ENCODE data around the gene LMO4. TPM values are rescaled to one million over a fixed set of nuclear protein-coding genes. Genes with fewer than 3 reads are reported as not detected.

The LMO4 gene
- polyA plus RNA-seq, 1 donor (not counting 4 experiments of a cell fraction or from before 2014, with no cell fraction given), result 33.4 TPM

- Histone ChIP-seq H4K20me1 (ENCODE audit: control insufficient read depth, extremely low read depth, insufficient read depth, low read length) (no peaks in the 10 kb centered on the region), H3K27me3 (ENCODE audit: control insufficient read depth, extremely low read depth, insufficient read depth, low read length) (no peaks in the 10 kb centered on the region)
- no peak for FAIRE-seq
These were observed 27.9 kb downstream of the LMO4 start for GRCh38 chr1:87356591-87356990.

DNA sequence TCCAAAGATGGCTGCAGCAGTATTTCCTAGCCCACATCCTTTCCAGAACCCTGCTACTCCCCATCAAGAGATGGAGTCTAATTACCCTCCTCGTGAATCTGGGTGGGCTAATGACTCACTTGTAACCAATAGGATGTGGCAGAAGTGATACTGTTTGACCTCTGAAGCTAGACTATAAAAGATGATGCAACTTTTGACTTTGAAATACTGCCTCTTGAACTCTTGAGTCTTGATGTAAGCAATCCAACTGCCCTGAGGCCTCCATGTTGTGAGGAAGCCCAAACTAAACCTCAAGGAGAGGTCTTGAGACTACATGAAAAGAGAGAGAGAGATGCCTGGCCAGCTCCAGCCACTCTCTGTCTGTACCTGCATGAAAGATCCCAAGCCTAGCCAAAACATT lies 29.5 kb downstream of the LMO4 start:
- TF ChIP-seq EZH2 (IDR thresholded peaks at IDR 0.05; ENCODE audit: low read length) (no peak), CTCF (optimal IDR thresholded peaks at IDR 0.05 in 1 of 3, IDR thresholded peaks at IDR 0.05 in 1 of 3, conservative IDR thresholded peaks at IDR 0.05 in 1 of 3; ENCODE audit: extremely low read depth in 1 of 3, insufficient read depth in 2 of 3, low read length in 3 of 3) (no peak)
- no peak for FAIRE-seq

More at GRCh38 chr1:87356591-87356990, 27.9 kb downstream of the LMO4 start:
- H3K36me3 ChIP-seq (ENCODE audit: control insufficient read depth in 2 of 2, extremely low read depth in 1 of 2, insufficient read depth in 2 of 2, low read length in 2 of 2), result no peaks in the 10 kb centered on the region
- no peaks in the 10 kb centered on the region for H3K4me1 ChIP-seq (ENCODE audit: control insufficient read depth, extremely low read depth, insufficient read depth, low read length)
- no peaks in the 10 kb centered on the region for H3K79me2 ChIP-seq (ENCODE audit: control insufficient read depth, insufficient read depth, low read length)
- no peak overlapping the region for H2AFZ ChIP-seq (ENCODE audit: control insufficient read depth, low read length)
- no peak for TF ChIP-seq CTCF (optimal IDR thresholded peaks at IDR 0.05 in 1 of 3, IDR thresholded peaks at IDR 0.05 in 1 of 3, conservative IDR thresholded peaks at IDR 0.05 in 1 of 3; ENCODE audit: extremely low read depth in 1 of 3, insufficient read depth in 2 of 3, low read length in 3 of 3)
- TF ChIP-seq EZH2 (IDR thresholded peaks at IDR 0.05; ENCODE audit: low read length), result no peak
- H3K9ac ChIP-seq (ENCODE audit: control insufficient read depth, extremely low read depth, insufficient read depth, low read length), result no peak overlapping the region
- DNase-seq (ENCODE audit: low read depth, low spot score), result no peak
- no peak overlapping the region for H3K27ac ChIP-seq (ENCODE audit: control insufficient read depth, insufficient read depth, low read length)
- no peaks in the 10 kb centered on the region for H3K9me1 ChIP-seq (ENCODE audit: control insufficient read depth, extremely low read depth, insufficient read depth, low read length)
- H3K4me3 ChIP-seq (ENCODE audit: control insufficient read depth in 2 of 3, extremely low read depth in 1 of 3, insufficient read depth in 2 of 3, low read depth in 1 of 3, low read length in 3 of 3), result no peak overlapping the region
- H3K9me3 ChIP-seq (ENCODE audit: control insufficient read depth, low read depth, low read length), result no peaks in the 10 kb centered on the region
- dilution Hi-C loops (cut with MboI; ENCODE audit: extremely low pct_ligation_motif_present, low sequenced_read_pairs), result no loop called here
- no peak overlapping the region for H3K4me2 ChIP-seq (ENCODE audit: control insufficient read depth, extremely low read depth, insufficient read depth, low read depth, low read length)

More for the DNA sequence above, 29.5 kb downstream of the LMO4 start:
- H3K4me1 ChIP-seq (ENCODE audit: control insufficient read depth, extremely low read depth, insufficient read depth, low read length), result no peaks in the 10 kb centered on the region
- no peaks in the 10 kb centered on the region for H3K36me3 ChIP-seq (ENCODE audit: control insufficient read depth in 2 of 2, extremely low read depth in 1 of 2, insufficient read depth in 2 of 2, low read length in 2 of 2)
- no peak overlapping the region for H3K4me3 ChIP-seq (ENCODE audit: control insufficient read depth in 2 of 3, extremely low read depth in 1 of 3, insufficient read depth in 2 of 3, low read depth in 1 of 3, low read length in 3 of 3)
- no peaks in the 10 kb centered on the region for H4K20me1 ChIP-seq (ENCODE audit: control insufficient read depth, extremely low read depth, insufficient read depth, low read length)
- no peaks in the 10 kb centered on the region for H3K79me2 ChIP-seq (ENCODE audit: control insufficient read depth, insufficient read depth, low read length)
- no peak overlapping the region for H3K4me2 ChIP-seq (ENCODE audit: control insufficient read depth, extremely low read depth, insufficient read depth, low read depth, low read length)
- no peak overlapping the region for H2AFZ ChIP-seq (ENCODE audit: control insufficient read depth, low read length)
- no peak overlapping the region for H3K9ac ChIP-seq (ENCODE audit: control insufficient read depth, extremely low read depth, insufficient read depth, low read length)
- no peaks in the 10 kb centered on the region for H3K27me3 ChIP-seq (ENCODE audit: control insufficient read depth, extremely low read depth, insufficient read depth, low read length)
- no peak overlapping the region for H3K27ac ChIP-seq (ENCODE audit: control insufficient read depth, insufficient read depth, low read length)
- DNase-seq (ENCODE audit: low read depth, low spot score), result no peak
- dilution Hi-C loops (cut with MboI; ENCODE audit: extremely low pct_ligation_motif_present, low sequenced_read_pairs), result no loop called here
- H3K9me1 ChIP-seq (ENCODE audit: control insufficient read depth, extremely low read depth, insufficient read depth, low read length), result no peaks in the 10 kb centered on the region
- no peaks in the 10 kb centered on the region for H3K9me3 ChIP-seq (ENCODE audit: control insufficient read depth, low read depth, low read length)
